ENCODE results near the gene LIMK2.

- TF ChIP-seq CTCF (IDR thresholded peaks at IDR 0.05; ENCODE audit: insufficient read depth, low read length, poor library complexity, severe bottlenecking) (no peak), EZH2phosphoT487 (conservative IDR thresholded peaks at IDR 0.05; ENCODE audit: low read length) (no peak)
These were observed 61.9 kb downstream of the LIMK2 start for GRCh38 chr22:31274017-31274416.

Data from SU-DHL-6 (cell line).